Measurements from ENCODE around the gene CYP3A5.

The CYP3A5 gene

GRCh38 chr7:99607548-99607947, 72.2 kb downstream of the CYP3A5 start:
- DNase-seq (ENCODE audit: low spot score), result no peak

GRCh38 chr7:99606531-99606930, 73.3 kb downstream of the CYP3A5 start:
- DNase-seq (ENCODE audit: low spot score), result no peak

GRCh38 chr7:99605527-99605926, 74.3 kb downstream of the CYP3A5 start:
- no peak for DNase-seq (ENCODE audit: low spot score)

GRCh38 chr7:99601656-99602310, 78.0 kb downstream of the CYP3A5 start:
- DNase-seq (ENCODE audit: low spot score), result no peak

- DNase-seq (ENCODE audit: low spot score), result no peak
Observed at GRCh38 chr7:99599836-99600235, 80.0 kb downstream of the CYP3A5 start.
